ENCODE data around the gene CFHR2.
"Not testable (repeated sequence)": the region's sequence is repeated elsewhere in the genome, so short reads cannot be mapped to it uniquely, and the experiment has no call there.

CFHR2 gene

GRCh38 chr1:196941474-196941873, 2.1 kb upstream of the CFHR2 start:
- H3K9me3 ChIP-seq (ENCODE audit: control insufficient read depth, insufficient read depth, low read depth, low read length); H3K27ac ChIP-seq (ENCODE audit: extremely low read depth, low read depth, low read length); POLR2A ChIA-PET; CTCF ChIA-PET; H3K4me1 ChIP-seq (ENCODE audit: control insufficient read depth, insufficient read depth, low read length); H3K4me3 ChIP-seq (ENCODE audit: low read depth, low read length); H3K36me3 ChIP-seq (ENCODE audit: control insufficient read depth in 2 of 2, insufficient read depth in 1 of 2, low read length in 2 of 2): not testable (repeated sequence)

GRCh38 chr1:196951711-196952394, 8.3 kb downstream of the CFHR2 start:
- TF ChIP-seq ZNF426 (tag by site-specific recombination; IDR thresholded peaks at IDR 0.05): no peak
- TF ChIP-seq ZNF561 (tag by site-specific recombination; IDR thresholded peaks at IDR 0.05; ENCODE audit: borderline replicate concordance): no peak
- TF ChIP-seq FEZF1 (tag by site-specific recombination; IDR thresholded peaks at IDR 0.05): no peak
- TF ChIP-seq ZNF132 (tag by site-specific recombination; IDR thresholded peaks at IDR 0.05; ENCODE audit: borderline replicate concordance): no peak
- TF ChIP-seq ZNF623 (tag by site-specific recombination; IDR thresholded peaks at IDR 0.05): no peak
- no peak for TF ChIP-seq ZEB2 (tag by site-specific recombination; IDR thresholded peaks at IDR 0.05)
- no peak for TF ChIP-seq BCL11B (tag by site-specific recombination; IDR thresholded peaks at IDR 0.05; ENCODE audit: low read depth)
- no peak for TF ChIP-seq ZNF112 (tag by site-specific recombination; IDR thresholded peaks at IDR 0.05)
- no peak for TF ChIP-seq ZFP69B (tag by site-specific recombination; IDR thresholded peaks at IDR 0.05)
- TF ChIP-seq GLI4 (tag by site-specific recombination; IDR thresholded peaks at IDR 0.05): no peak
- no peak for TF ChIP-seq SCRT2 (tag by site-specific recombination; IDR thresholded peaks at IDR 0.05)
- no peak for TF ChIP-seq EGR2 (tag by site-specific recombination; IDR thresholded peaks at IDR 0.05; ENCODE audit: low read depth)
- no peak for TF ChIP-seq ZNF214 (tag by site-specific recombination; IDR thresholded peaks at IDR 0.05; ENCODE audit: borderline replicate concordance)
- no peak for TF ChIP-seq GLIS2 (tag by site-specific recombination; IDR thresholded peaks at IDR 0.05)
- H3K9me3 ChIP-seq (ENCODE audit: control insufficient read depth, insufficient read depth, low read depth, low read length): no peaks in the 10 kb centered on the region; the same call in 1 of the 2 replicates
- CTCF ChIA-PET: no interaction called here
- H3K4me3 ChIP-seq (ENCODE audit: low read depth, low read length): no peak overlapping the region
- POLR2A ChIA-PET: no interaction called here
- no peak overlapping the region for H3K27ac ChIP-seq (ENCODE audit: extremely low read depth, low read depth, low read length)
- no peaks in the 10 kb centered on the region for H3K4me1 ChIP-seq (ENCODE audit: control insufficient read depth, insufficient read depth, low read length)
- no peaks in the 10 kb centered on the region for H3K36me3 ChIP-seq (ENCODE audit: control insufficient read depth in 2 of 2, insufficient read depth in 1 of 2, low read length in 2 of 2)

DNA sequence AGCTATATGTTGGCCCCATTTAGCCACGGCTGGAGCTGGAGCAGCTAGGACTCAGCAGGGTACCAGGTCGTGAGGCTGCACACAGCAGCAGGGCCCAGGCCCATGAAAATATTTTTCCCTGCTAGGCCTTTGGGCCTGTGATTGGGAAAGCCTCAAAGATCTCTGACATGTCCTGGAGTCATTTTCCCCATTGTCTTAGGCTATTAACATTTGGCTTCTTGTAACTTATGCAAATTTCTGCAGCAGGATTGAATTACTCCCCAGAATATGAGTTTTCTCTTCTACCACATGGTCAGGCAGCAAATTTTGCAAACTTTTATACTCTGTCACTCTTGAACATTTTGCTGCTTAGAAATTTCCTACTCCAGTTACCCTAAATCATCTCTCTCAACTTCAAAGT, 11.2 kb downstream of the CFHR2 start:
- Histone ChIP-seq H3K27ac (ENCODE audit: extremely low read depth, low read depth, low read length) (no peak overlapping the region), H3K4me3 (ENCODE audit: low read depth, low read length) (no peak overlapping the region), H3K4me1 (ENCODE audit: control insufficient read depth, insufficient read depth, low read length) (no peaks in the 10 kb centered on the region), H3K36me3 (ENCODE audit: control insufficient read depth in 2 of 2, insufficient read depth in 1 of 2, low read length in 2 of 2) (no peaks in the 10 kb centered on the region), H3K9me3 (ENCODE audit: control insufficient read depth, insufficient read depth, low read depth, low read length) (no peaks in the 10 kb centered on the region; the same call in 1 of the 2 replicates)
- CTCF ChIA-PET: no interaction called here
- TF ChIP-seq, protein P1, sequence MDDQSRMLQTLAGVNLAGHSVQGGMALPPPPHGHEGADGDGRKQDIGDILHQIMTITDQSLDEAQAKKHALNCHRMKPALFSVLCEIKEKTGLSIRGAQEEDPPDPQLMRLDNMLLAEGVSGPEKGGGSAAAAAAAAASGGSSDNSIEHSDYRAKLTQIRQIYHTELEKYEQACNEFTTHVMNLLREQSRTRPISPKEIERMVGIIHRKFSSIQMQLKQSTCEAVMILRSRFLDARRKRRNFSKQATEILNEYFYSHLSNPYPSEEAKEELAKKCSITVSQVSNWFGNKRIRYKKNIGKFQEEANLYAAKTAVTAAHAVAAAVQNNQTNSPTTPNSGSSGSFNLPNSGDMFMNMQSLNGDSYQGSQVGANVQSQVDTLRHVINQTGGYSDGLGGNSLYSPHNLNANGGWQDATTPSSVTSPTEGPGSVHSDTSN (CRISPR knock-in tag; IDR thresholded peaks at IDR 0.05): no peak
- no peak for TF ChIP-seq ZNF138 (tag by site-specific recombination; IDR thresholded peaks at IDR 0.05; ENCODE audit: borderline replicate concordance)
- TF ChIP-seq ZNF175 (tag by site-specific recombination; IDR thresholded peaks at IDR 0.05): no peak
- TF ChIP-seq ZNF239 (tag by site-specific recombination; IDR thresholded peaks at IDR 0.05): no peak
- no peak for TF ChIP-seq REST (tag by site-specific recombination; IDR thresholded peaks at IDR 0.05)
- POLR2A ChIA-PET: no interaction called here

All from HEK293 (cell line).